Activated CD4-positive, alpha-beta T cell treated with anti-CD3 and anti-CD28 coated beads for 1 hour (primary cell): ENCODE measurements around the gene CUEDC1.

Experiments
- DNase-seq: peaks from one replicate; pipeline ENCODE4 v3.0.0-alpha.2; 2020

The CUEDC1 gene

DNA sequence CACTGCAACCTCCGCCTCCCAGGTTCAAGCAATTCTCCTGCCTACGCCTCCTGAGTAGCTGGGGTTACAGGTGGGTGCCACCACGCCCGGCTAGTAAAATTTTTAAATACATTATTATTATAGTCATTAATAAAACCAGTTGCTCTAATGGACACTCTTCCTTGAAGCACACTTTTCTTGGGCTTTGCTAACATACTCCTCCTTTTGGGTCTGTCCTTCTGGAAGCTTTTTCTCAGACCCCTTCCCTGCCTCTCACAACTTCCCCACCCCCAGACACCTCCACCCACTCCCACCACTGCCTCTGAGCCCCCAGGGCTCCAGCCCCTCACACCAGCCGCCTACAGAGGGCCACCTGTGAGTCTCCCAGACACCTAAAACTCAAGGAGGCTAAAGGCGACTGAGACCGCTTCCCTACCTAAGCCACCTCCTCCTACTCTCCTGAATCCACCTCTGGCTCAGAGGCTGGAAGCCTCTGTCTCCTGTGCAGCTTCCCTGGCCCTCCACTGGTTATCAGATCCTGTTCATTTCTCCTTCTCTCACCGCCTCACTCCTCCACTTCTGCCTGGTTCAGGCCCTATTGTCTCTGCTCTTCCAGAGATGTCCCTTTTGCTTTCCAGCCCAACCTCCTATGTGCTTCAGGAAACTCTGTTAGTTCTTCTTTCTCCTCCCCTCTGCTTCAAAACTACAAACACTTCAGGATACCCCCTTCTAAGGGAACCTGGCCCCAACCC lies 2.1 kb upstream of the CUEDC1 start:
- DNase-seq = no peak

DNA sequence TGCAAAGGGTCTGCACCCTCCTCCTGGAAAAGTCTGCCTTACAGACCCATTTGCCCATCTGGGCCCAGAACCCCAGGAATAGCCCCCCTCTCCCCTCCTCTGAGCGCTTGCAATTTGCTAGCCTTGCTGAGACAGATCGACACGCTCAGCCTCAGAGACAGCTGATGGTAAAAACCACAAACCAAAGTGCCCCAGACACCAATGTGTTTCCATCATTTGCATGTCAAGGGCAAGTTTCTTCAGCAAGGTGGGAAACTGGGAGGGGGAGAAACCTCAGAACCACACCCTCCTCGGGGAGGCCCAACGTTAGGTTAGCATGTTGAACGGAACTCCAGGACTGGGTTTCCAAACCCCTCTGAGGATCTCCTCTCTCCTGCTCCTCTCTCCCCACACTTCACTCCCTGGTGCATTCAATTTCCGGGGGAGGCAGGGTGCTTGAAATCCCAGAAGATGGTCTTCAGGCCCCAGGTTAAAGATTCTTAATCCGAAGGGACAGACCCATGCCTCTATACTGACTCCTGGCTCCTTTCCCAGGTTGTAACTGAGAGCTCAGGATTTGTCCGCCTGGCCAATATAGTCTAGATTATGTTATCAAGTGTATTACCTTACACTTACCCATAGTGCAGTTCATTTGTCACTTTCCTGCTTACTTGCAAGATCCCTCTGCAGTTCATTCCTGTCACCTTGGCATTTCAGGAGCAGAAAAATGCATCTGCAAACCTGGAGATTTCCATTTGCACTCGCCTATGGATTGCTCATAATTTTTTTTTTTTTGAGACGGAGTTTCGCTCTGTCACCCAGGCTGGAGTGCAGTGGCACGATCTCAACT lies 1.3 kb upstream of the CUEDC1 start:
- DNase-seq = peak; percentile 18

DNA sequence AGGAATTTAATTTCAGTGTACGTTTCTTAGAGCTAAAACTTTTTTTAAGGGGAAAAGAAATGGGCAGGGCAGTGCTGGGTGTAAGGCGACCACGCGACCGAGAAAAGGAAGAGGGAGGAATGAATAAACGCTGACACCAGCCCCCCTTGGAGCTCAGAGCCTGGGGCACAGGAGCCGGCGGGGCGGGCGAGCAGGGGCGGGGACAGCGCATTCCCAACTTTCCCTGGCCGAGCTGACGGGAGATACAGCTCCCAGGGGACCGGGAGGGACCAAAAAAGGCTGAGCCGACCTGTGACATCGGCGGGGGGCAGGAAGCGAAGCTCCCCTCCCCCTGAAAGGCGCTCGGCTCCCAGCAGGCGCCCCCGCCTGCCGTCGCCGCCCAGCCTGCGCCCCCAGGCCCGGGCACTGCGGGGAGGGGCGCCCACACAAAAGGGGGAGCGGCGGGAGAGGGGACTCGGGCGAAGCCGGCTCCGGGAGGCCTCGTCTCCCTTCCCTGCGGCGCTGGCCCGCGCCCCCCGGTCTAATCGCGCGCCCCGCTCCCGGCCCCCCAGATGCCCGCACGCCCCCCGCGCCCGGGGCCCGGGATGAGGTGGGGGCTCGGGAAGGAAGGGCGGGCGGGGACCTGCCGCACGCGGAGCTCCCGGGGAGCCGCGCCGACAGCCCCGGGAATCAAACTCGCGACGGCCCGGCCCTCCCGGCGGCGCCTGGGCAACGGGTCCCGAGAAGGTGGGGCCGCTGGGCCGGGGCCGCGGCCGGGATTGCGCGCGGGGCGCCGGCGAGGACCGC lies 622 bp downstream of the CUEDC1 start:
- no peak for DNase-seq

DNA sequence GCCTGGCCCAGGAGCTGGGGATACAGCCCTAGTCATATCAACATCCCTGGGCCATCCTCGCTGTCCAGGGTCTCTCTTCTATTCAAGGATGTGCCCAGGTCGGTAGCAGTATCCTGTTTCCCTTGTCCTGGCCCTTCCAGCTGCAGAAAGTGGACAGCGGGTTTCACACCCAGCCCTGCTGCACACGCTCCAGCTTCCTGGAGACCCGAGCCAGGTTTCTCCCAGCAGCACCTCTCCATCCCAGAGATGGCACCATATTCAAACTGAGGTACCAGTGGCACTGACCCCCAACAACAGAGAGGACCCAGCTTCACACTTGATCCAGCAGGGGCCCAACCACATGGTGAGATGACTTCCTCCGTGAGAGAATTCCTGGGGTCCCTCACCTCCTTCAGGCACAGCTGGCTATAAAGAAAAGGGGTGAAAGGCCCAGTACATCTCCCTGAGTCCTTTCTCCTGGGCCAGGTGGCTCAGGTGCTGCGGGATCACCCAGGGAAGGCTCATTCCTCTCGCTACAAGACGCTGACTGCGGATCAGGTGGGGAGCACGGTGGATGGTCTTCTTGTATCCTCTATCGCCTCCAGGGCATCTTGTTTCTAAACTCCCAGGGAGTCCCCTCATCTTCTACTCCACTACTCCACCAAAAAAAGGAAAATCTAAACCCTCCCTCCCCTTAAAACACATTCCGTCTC lies 1.4 kb downstream of the CUEDC1 start:
- no peak for DNase-seq

DNA sequence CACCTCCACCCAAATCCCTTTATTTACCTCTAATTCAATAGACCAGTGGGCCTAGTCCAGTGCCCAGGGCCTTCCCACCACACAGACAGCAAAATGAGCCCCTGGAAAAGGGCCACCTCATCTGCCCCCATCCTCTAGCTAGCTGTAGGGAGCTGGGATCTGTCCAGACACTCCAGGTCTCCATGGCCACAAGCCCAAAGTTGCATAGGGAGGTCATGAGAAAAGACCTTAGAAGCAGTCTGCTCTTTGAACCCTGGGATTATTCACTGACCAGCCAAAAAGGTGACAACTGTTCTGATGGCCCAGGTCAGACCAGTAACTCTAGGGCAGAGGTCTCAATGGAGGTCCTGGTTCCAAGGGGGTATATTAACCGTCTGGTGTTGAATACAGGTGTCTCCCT lies 2.0 kb downstream of the CUEDC1 start:
- DNase-seq = no peak

DNA sequence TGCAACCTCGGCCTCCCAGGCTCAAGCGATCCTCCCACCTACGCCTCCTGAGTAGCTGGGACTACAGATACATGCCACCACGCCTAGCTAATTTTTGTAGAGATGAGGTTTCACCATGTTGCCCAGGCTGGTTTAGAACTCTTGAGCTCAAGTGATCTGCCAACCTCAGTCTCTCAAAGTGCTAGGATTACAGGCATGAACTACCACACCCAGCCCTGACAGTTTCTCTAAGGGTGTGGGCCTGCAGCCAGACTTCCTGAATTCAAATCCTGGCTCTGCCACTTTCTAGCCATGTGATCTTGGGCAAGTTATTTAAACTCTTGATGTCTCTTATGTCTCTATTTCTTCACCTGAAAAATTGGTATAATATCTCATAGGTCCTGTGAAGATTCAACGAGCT lies 5.6 kb downstream of the CUEDC1 start:
- no peak for DNase-seq

DNA sequence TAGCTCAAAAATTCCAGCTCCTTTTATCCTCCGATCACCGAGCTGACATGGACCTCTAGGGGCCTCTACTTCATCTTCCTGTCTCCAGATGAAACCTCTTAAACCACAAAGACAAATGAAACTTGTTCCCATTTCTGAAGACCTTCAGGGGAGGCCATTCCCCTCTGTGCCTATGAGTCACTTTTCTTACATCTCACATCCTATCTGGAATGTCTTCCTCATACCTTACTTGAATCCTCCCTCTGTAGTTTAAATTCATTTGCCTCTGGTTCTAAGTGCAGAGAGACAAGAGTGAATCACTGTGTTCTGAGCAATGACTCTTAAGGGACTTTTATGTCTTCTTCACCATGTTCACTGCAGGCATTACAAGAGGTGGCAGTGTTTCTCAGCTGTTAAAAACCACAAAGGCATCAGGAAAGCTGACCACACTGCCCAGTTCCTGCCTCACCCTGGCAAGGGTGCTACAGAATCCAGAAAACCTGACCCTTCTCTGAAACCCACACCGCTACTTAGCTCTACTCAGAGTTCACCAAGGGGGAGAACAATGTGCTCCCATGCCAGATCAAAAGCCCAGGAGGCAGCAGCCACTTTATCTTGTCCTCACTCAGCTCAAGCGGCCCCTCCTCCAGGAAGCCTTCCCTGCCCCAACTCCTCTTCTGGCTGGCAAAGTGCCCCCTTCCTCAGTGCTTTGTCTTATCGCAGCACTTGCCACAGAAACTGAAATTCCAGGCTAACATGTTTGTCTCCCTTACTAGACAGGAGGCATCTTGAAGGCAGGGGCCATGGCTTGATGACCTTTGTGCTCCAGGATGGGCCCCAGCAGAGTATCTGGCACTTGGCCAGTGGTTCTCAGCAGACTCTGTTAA lies 6.4 kb downstream of the CUEDC1 start:
- no peak for DNase-seq

DNA sequence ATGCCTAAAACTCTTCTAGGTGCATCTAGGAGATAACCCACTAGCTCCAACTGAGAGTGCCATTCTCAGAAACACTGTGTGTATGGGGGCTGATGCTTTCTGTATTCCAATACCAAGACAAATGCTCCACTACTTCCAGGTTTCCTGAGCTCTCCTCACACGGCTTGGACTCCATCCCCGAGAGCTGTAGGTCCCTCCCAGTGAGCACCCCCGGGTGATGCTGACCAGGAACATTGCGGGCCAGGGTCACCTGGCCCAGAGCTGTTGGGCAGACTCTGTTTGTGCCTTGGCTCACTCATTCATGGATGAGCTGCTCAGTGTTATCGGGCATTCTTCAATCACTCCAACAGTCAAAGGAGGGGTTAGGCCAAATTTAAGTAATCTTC lies 7.0 kb downstream of the CUEDC1 start:
- DNase-seq = no peak

DNA sequence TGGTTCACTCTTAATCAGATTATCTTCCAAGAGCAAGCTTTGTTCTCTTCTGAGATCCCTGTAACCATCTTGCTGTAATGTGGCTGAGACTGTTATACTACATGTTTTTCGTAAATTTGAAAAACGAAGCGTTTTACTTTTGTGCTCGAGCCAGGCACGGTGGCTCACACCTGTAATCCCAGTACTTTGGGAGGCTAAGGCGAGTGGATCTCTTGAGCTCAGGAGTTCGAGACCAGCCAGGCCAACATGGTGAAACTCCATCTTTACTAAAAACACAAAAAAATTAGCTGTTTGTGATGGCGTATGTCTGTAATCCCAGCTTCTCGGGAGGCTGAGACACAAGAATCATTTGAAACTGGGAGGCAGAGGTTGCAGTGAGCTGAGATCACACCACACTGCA lies 7.8 kb downstream of the CUEDC1 start:
- no peak for DNase-seq

DNA sequence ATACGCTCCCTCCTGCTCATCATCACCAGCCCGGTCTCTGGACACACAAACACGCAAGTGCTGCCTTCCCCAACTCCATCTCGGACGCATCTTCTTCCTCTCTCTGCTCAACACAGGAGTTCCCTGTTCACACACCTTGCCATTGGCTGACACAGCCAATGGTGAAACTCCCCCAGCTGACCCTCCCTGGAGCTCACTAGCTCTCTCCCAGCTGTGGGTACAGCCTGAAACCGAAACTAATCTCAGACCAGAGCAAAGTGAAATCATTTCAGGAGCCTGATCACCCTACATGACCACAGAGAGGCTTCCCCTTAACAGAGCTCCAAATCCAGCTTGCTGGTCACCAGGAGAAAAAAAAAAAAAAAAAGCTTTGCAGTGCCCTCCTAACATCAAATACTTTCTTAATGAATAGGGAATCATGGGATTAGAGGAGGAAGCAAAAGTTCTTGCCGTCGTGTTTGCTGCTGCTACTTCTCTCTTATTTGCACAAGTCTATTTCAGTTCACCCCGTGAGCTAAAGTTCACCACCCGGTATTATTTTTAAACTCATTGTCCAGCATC lies 8.3 kb downstream of the CUEDC1 start:
- peak; percentile 10 for DNase-seq

DNA sequence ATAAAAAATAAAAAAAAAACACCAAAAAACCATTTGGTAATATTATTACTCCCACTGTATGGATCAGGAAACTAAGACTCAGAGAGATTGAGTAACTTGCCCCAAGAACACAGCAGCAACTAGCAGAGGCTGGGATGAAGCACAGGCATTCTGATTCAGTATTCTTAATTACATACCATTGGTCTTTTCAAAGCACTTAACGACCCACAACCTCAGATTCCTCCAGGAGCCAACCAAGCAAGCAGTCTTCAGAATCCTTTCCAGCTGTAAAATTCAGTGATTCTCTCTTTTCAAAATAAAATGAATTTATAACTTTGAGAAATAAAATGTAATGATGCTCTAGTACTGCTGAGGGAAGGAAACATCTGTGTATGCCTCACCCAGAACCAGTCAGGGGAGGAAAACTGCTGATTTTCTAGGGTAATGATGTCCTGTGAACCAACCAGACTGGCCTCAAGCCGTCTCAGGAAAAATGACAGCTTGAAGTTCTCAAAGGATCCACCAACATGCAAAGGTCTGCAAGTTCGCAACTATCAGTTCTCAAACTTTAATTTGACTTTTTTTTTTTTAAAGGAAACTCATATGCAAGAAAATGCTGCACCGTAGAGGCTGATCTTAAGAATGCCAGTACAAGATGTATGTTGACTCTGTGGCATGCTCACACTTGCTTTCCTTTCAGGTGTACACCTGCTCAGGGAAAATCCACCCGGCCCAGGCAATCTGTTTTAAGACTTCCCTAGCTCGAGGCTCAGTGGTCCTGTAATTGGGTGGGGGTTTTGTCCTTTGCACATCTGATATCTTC lies 9.0 kb downstream of the CUEDC1 start:
- DNase-seq = no peak

DNA sequence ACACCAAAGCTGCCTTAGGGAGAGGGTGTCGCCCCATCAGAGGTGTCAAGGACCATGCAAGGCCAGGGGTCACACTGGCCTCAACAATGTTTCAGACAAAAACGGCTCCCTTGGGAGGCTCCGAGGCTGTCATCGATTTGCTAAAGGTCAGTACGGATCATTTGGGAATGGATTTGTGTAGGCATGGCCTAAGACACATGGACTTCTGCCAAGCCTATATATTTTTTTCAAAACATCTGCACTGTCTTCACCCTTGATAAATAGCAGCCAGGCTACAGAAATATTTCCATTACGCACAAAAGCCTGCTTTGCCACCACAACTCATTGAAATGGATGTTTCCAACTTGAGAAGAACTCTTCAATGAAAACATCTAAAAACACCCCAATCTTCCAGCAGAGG lies 10.3 kb downstream of the CUEDC1 start:
- no peak for DNase-seq

DNA sequence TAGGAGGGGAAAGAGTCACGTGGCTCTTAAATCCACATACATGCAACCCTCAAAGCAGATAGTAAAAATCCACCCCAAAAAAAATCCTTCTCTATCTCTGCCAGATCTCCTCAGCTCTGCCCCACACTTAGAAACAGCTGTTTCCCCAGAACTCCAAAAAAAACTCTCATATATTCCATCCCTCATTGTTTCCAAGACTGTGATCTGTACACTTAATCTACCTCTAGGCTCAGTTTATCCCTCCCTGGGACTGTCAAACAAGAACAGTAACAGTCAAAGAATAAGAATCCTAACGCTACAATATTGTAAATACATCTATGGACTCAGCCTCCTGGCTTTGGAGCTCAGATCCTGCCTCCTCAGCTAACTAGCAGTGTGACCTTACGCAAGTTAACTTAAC lies 11.6 kb downstream of the CUEDC1 start:
- DNase-seq = no peak

DNA sequence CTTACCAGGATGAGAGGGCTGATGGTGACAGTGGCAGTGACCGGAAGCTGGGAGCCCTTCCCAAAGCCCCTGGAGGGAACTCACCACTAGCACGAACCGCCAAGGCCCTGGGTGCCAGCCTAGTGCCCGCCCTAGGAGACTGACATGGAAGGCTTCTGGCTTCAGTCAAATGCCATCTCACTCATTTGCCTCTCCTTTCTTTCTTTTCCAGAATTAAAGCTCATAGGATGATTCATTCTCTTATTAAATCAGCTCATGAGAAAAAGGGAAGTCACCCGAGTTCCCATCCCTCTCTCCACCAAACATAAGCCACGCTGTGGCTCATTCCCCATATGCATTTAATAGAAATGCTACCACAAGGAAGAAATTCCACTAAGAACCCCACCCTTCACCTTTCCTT lies 12.1 kb downstream of the CUEDC1 start:
- DNase-seq = no peak

DNA sequence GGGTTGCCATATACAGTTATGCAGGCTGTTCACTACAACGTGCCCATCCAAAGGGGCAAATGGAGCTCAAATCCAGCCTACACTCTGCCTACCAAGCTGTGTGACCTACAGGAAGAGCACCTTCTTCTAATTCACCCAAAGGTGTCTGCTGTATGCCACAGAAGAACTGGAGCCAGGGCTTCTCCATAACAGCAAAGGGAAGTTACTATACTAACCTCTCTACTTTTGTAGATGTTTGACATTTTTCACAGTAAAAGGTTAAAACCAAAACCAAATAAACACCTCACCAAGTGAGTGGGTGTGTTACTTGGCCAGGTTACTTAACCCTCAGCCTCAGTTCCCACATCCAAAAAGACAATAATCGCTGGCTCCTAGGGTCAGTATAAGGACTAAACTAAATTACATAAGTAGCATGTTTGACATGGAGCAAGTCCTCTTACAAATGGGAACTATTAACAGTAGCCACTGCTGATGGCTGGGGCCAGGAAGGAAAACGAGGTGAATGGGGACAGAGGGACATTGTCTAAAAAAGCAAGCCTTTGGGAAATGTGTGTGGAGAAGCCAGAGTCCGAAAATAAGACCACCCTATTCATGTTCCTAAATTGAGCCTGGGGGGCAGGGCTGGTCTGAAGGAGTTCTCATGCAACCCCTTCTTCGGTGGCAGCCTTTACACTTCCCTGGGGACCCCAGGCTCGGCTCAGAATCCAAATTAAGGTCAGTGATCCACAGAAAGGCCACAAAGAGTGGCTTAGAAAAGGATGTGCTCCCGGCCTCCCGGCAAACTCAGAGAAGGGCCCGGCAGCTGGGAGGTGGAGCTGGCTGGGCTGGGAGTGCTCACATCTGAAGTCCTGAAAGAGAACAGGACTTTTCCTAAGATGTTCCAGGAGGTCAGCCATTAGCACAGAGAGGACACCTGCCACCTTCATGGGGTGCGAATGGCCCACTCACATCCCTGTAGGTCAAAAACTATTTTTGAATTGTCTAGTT lies 13.5 kb downstream of the CUEDC1 start:
- DNase-seq = no peak

DNA sequence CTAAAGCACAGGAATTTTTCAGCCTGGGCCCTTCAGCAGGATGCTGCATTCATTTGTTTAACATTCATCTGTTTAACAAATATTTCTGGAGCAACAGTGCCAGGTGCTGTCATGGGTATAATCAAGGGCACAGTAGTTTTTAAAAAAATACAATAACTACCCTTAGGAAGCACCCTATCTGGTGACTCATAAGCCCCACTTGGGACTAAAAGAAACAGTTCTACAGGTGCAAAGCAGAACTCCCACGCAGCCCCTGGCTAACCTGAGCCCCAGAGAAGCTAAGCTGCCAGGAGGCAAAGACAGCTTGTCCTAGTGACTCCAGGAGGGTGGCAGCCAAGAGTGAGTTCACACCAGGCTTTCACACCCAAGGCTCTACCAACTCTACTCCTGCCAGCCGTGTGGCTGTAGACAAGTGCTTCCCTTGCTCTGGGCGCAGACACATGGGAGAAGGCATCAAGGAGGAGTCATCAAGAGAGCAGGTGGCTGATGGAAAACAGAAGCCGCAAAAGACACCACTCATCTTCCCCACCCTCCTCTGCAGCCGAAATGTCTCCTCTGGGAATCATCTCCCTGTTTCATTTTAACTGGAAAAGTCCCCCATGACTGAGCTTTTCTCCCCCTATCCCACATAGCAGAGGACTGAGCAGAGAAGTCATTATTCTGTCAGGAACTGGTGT lies 14.4 kb downstream of the CUEDC1 start:
- no peak for DNase-seq

DNA sequence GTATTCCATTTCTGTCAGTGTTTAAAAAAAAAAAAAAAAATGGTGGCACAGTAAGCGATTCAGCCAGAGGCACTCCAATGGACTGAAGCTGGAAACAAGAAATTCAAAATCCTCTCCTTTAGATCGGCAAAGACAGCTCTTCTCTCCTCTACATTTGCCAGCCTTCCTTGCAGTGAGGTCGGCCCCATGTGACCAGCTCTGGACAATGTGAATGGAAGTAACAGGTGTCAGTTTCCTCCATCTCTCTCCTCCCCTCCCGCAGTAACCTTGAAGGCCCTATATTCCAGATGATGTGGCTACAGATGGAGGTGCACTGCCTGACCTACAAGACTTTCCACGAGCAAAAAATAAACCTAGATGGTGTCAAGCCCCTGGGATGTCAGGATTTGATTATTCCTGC lies 15.0 kb downstream of the CUEDC1 start:
- no peak for DNase-seq

DNA sequence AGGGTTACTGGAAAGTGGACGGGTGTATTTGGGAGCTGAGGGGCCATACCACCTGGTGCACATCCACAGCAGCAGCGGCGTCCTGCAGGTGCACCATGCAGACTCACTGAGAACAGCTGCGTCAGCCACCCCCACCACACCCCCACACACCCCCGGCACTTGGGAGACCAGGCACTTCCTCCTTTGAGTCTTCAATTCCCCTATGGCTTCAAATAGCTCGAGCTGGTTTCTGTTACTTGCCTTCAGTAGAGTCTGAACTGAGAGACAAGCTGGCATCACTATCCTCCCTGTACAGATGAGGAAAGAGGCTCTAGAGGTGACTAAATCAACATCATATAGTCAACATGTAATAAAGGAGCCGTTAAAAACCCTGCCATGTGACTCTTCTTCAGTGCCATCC lies 15.4 kb downstream of the CUEDC1 start:
- no peak for DNase-seq

DNA sequence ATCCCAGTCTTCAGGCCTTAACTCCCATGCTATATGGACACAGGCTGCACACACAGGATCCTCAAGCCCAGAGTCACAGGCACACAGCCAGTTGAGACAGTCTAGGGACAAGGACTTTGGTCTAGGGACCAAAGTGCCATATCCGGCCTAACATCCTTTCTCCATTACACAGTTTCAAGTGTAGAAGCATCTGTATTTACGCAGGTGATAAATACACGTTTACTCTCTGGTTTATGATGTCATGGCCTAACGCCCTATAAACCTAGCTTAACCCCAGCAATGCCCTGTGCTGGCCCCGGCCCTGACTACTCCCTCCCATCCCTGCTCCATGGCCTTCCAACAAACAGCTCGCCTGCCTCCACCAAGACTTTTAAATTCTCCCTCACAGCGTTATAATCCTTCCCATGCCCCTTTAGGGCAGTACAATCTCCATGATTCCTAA lies 17.1 kb downstream of the CUEDC1 start:
- DNase-seq = no peak
